H1 (cell line): Measurements from ENCODE around the gene GHRL. TPM values are rescaled to one million over a fixed set of nuclear protein-coding genes. Genes with fewer than 3 reads are reported as not detected.

Source experiments
- CBX5 ChIP-seq: fragments of 300-800, 300-1000 bp; sonication (generic); IDR thresholded peaks from 2 replicates; pipeline ENCODE4 v1.7.1; 2016; ENCODE audit warnings: antibody characterized with exemption, low read length, low read depth
- CHD2 ChIP-seq: IDR thresholded peaks from 2 replicates; pipeline ENCODE4 v1.6.1; 2012; ENCODE audit warnings: low read length, improper control_type of control experiment
- EGR1 ChIP-seq: IDR thresholded peaks from 2 replicates; pipeline ENCODE4 v1.6.1; 2011; ENCODE audit warnings: low read depth, low read length, borderline replicate concordance
- EZH2 ChIP-seq: fragments of 200-600 bp; sonication (generic); IDR thresholded peaks from 2 replicates; pipeline ENCODE4 v1.7.1; 2012; ENCODE audit warnings: low read depth, mild to moderate bottlenecking, moderate library complexity, low read length, inconsistent platforms; ENCODE audit not compliant: severe bottlenecking
- JUND ChIP-seq: IDR thresholded peaks from 2 replicates; pipeline ENCODE4 v1.6.1; 2011; ENCODE audit warnings: mild to moderate bottlenecking, improper control_type of control experiment, low read length
- KDM5A ChIP-seq: fragments of 200-600 bp; IDR thresholded peaks from 2 replicates; pipeline ENCODE4 v1.7.1; 2012; ENCODE audit warnings: mild to moderate bottlenecking, low read length, inconsistent platforms, mixed read lengths
- NRF1 ChIP-seq: IDR thresholded peaks from 2 replicates; pipeline ENCODE4 v1.6.1; 2011; ENCODE audit warnings: mild to moderate bottlenecking, low read depth, low read length, improper control_type of control experiment
- POLR2A ChIP-seq, 2 experiments: IDR thresholded peaks; 1 replicate in 1 of 2; 2 replicates in 1 of 2; pipeline ENCODE4 v1.6.1; 2011; ENCODE audit warnings: low read depth in 2 of 2, low read length in 2 of 2, mild to moderate bottlenecking in 2 of 2; ENCODE audit errors: control extremely low read depth in 1 of 2
- SIN3A ChIP-seq, 2 experiments: IDR thresholded peaks in 1 of 2; conservative IDR thresholded peaks in 1 of 2; 2 replicates each; pipeline ENCODE4 v1.6.1; 2011 to 2012; ENCODE audit warnings: low read length in 2 of 2, improper control_type of control experiment in 1 of 2, low read depth in 1 of 2, mild to moderate bottlenecking in 1 of 2
- TEAD4 ChIP-seq: IDR thresholded peaks from 2 replicates; pipeline ENCODE4 v1.6.1; 2012; ENCODE audit warnings: low read depth, low read length, inconsistent platforms, mixed read lengths
- polyA plus RNA-seq, 7 experiments: library from polyadenylated mRNA; depleted of rRNA in 3 of 7; stranded (reverse) in 5 of 7; unstranded in 2 of 7; fragments of >200 nt in 5 of 7; fragments of 200-250 nt in 2 of 7; gene quantifications; 1 replicate in 5 of 7; 2 replicates in 1 of 7; 4 replicates in 1 of 7; pipeline versions ENCODE4 v1.2.1 to v1.2.3, GENCODE V29; 2011 to 2013; ENCODE audit warnings: missing spikeins in 2 of 7, mixed read lengths in 2 of 7
- total RNA-seq: library from RNA; stranded (reverse); fragmentation: NEBNext Ultra II Directional; extraction: Animal tissue kit (Norgen Biotek cat#: 25700); gene quantifications from 2 replicates; pipeline ENCODE4 v1.2.1, GENCODE V29; 2021
- TF ChIP-seq, protein P1 (sequence below): fragments of 300-600 bp; sonication (generic); IDR thresholded peaks from 2 replicates; pipeline ENCODE4 v1.7.1; 2012; ENCODE audit warnings: low read length, moderate library complexity, mild to moderate bottlenecking, inconsistent platforms; ENCODE audit not compliant: insufficient replicate concordance

GHRL gene
- total and polyA plus RNA-seq, 2 of the 8 experiments (the other 6 are each of a cell fraction or from before 2014, with no cell fraction given), result 0.32 to 0.35 TPM

DNA sequence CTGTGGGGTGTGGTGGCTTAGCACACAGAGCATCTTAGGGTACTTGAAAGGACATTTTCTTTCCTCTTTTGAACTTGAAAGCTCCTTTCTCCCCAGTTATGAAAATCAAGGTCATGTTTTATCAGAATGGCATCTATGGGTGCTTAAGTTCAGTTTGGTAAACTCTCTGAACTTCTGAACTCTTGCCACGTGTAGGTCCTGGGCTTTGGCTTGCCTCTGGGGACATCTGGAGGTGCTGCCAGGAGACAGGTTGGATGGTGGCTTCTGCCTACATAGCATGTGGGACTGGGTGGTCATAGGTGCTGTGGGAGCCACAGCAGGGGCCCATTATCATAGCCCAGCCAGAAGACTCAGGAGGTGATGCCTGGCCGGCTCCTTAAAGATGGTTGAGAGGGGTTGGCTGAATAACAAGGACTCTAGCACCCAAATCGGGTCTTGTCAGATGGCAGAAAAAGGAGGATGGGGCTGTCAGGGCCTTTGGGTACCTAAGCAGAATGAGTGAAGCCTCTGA is 15.6 kb downstream of the GHRL start (continued):
- TF ChIP-seq, protein P1, sequence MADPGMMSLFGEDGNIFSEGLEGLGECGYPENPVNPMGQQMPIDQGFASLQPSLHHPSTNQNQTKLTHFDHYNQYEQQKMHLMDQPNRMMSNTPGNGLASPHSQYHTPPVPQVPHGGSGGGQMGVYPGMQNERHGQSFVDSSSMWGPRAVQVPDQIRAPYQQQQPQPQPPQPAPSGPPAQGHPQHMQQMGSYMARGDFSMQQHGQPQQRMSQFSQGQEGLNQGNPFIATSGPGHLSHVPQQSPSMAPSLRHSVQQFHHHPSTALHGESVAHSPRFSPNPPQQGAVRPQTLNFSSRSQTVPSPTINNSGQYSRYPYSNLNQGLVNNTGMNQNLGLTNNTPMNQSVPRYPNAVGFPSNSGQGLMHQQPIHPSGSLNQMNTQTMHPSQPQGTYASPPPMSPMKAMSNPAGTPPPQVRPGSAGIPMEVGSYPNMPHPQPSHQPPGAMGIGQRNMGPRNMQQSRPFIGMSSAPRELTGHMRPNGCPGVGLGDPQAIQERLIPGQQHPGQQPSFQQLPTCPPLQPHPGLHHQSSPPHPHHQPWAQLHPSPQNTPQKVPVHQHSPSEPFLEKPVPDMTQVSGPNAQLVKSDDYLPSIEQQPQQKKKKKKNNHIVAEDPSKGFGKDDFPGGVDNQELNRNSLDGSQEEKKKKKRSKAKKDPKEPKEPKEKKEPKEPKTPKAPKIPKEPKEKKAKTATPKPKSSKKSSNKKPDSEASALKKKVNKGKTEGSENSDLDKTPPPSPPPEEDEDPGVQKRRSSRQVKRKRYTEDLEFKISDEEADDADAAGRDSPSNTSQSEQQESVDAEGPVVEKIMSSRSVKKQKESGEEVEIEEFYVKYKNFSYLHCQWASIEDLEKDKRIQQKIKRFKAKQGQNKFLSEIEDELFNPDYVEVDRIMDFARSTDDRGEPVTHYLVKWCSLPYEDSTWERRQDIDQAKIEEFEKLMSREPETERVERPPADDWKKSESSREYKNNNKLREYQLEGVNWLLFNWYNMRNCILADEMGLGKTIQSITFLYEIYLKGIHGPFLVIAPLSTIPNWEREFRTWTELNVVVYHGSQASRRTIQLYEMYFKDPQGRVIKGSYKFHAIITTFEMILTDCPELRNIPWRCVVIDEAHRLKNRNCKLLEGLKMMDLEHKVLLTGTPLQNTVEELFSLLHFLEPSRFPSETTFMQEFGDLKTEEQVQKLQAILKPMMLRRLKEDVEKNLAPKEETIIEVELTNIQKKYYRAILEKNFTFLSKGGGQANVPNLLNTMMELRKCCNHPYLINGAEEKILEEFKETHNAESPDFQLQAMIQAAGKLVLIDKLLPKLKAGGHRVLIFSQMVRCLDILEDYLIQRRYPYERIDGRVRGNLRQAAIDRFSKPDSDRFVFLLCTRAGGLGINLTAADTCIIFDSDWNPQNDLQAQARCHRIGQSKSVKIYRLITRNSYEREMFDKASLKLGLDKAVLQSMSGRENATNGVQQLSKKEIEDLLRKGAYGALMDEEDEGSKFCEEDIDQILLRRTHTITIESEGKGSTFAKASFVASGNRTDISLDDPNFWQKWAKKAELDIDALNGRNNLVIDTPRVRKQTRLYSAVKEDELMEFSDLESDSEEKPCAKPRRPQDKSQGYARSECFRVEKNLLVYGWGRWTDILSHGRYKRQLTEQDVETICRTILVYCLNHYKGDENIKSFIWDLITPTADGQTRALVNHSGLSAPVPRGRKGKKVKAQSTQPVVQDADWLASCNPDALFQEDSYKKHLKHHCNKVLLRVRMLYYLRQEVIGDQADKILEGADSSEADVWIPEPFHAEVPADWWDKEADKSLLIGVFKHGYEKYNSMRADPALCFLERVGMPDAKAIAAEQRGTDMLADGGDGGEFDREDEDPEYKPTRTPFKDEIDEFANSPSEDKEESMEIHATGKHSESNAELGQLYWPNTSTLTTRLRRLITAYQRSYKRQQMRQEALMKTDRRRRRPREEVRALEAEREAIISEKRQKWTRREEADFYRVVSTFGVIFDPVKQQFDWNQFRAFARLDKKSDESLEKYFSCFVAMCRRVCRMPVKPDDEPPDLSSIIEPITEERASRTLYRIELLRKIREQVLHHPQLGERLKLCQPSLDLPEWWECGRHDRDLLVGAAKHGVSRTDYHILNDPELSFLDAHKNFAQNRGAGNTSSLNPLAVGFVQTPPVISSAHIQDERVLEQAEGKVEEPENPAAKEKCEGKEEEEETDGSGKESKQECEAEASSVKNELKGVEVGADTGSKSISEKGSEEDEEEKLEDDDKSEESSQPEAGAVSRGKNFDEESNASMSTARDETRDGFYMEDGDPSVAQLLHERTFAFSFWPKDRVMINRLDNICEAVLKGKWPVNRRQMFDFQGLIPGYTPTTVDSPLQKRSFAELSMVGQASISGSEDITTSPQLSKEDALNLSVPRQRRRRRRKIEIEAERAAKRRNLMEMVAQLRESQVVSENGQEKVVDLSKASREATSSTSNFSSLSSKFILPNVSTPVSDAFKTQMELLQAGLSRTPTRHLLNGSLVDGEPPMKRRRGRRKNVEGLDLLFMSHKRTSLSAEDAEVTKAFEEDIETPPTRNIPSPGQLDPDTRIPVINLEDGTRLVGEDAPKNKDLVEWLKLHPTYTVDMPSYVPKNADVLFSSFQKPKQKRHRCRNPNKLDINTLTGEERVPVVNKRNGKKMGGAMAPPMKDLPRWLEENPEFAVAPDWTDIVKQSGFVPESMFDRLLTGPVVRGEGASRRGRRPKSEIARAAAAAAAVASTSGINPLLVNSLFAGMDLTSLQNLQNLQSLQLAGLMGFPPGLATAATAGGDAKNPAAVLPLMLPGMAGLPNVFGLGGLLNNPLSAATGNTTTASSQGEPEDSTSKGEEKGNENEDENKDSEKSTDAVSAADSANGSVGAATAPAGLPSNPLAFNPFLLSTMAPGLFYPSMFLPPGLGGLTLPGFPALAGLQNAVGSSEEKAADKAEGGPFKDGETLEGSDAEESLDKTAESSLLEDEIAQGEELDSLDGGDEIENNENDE, result no peak
- no peak for TF ChIP-seq SIN3A (conservative IDR thresholded peaks at IDR 0.05 in 1 of 2, IDR thresholded peaks at IDR 0.05 in 1 of 2; ENCODE audit: low read depth in 1 of 2, low read length in 2 of 2)
- no peak for TF ChIP-seq POLR2A (IDR thresholded peaks at IDR 0.05; ENCODE audit: control extremely low read depth in 1 of 2, low read depth in 2 of 2, low read length in 2 of 2)
- TF ChIP-seq NRF1, result no peak
- no peak for TF ChIP-seq EZH2
- no peak for TF ChIP-seq TEAD4
- no peak for TF ChIP-seq JUND
- TF ChIP-seq EGR1, result no peak
- no peak for TF ChIP-seq CBX5
- no peak for TF ChIP-seq CHD2
- no peak for TF ChIP-seq KDM5A
